ENCODE measurements around the gene LACTBL1. TPM values are rescaled to one million over a fixed set of nuclear protein-coding genes. Genes with fewer than 3 reads are reported as not detected.

The LACTBL1 gene
- total RNA-seq, 1 experiment from 2014 or later = 0.28 TPM

- Histone ChIP-seq H3K36me3 (ENCODE audit: low read depth) (no peaks in the 10 kb centered on the region), H2AFZ (no peak overlapping the region), H3K9me2 (ENCODE audit: insufficient read depth) (no peaks in the 10 kb centered on the region), H3K27me3 (ENCODE audit: insufficient read depth, low read depth) (no peaks in the 10 kb centered on the region), H3K4me1 (replicated peaks; ENCODE audit: insufficient read depth) (no peaks in the 10 kb centered on the region), H3K9me3 (ENCODE audit: insufficient read depth, low read depth) (no peaks in the 10 kb centered on the region), H4K20me1 (ENCODE audit: insufficient read depth) (no peaks in the 10 kb centered on the region), H3K79me2 (ENCODE audit: low read depth) (no peaks in the 10 kb centered on the region), H3F3A (ENCODE audit: insufficient read depth, low read depth) (no peaks in the 10 kb centered on the region), H3K4me2 (no peak overlapping the region), H3K27ac (no peak overlapping the region), H3K4me3 (no peak overlapping the region)
- CTCF ChIA-PET = no interaction called here
- DNase-seq = no peak
- TF ChIP-seq CTCF (conservative IDR thresholded peaks at IDR 0.05) (no peak), EZH2 (IDR thresholded peaks at IDR 0.05; ENCODE audit: low read depth) (no peak)
- intact Hi-C loops (cut with micrococcal nuclease; ENCODE audit: unreplicated experiment) = no loop called here
- no TSS peak for BruUV-seq (replicated peaks)
- POLR2A ChIA-PET (ENCODE audit: unreplicated experiment) = no interaction called here
Observed at GRCh38 chr1:22908880-22909426, 63.7 kb downstream of the LACTBL1 start.

- no peaks in the 10 kb centered on the region for H3K79me2 ChIP-seq (ENCODE audit: low read depth)
- no peak for DNase-seq
- intact Hi-C loops (cut with micrococcal nuclease; ENCODE audit: unreplicated experiment) = no loop called here
- no peaks in the 10 kb centered on the region for H3K36me3 ChIP-seq (ENCODE audit: low read depth)
- H3K4me1 ChIP-seq (replicated peaks; ENCODE audit: insufficient read depth) = no peaks in the 10 kb centered on the region
- H3K4me2 ChIP-seq = no peak overlapping the region
- H3K27me3 ChIP-seq (ENCODE audit: insufficient read depth, low read depth) = no peaks in the 10 kb centered on the region
- no peaks in the 10 kb centered on the region for H3K9me2 ChIP-seq (ENCODE audit: insufficient read depth)
- no peaks in the 10 kb centered on the region for H3F3A ChIP-seq (ENCODE audit: insufficient read depth, low read depth)
- ChIA-PET CTCF (no interaction called here), POLR2A (ENCODE audit: unreplicated experiment) (no interaction called here)
- TF ChIP-seq CTCF (conservative IDR thresholded peaks at IDR 0.05) = no peak
- no peak for TF ChIP-seq EZH2 (IDR thresholded peaks at IDR 0.05; ENCODE audit: low read depth)
- H2AFZ ChIP-seq = no peak overlapping the region
- H3K9me3 ChIP-seq (ENCODE audit: insufficient read depth, low read depth) = no peaks in the 10 kb centered on the region
- no TSS peak for BruUV-seq (replicated peaks)
- H3K27ac ChIP-seq = no peak overlapping the region
- no peak overlapping the region for H3K4me3 ChIP-seq
- H4K20me1 ChIP-seq (ENCODE audit: insufficient read depth) = no peaks in the 10 kb centered on the region
Observed at GRCh38 chr1:22907528-22907927, 65.1 kb downstream of the LACTBL1 start.

- Histone ChIP-seq H3K4me2 (no peak overlapping the region), H3F3A (ENCODE audit: insufficient read depth, low read depth) (no peaks in the 10 kb centered on the region), H3K4me3 (no peak overlapping the region), H2AFZ (no peak overlapping the region), H3K27ac (no peak overlapping the region), H3K27me3 (ENCODE audit: insufficient read depth, low read depth) (no peaks in the 10 kb centered on the region), H3K36me3 (ENCODE audit: low read depth) (no peaks in the 10 kb centered on the region), H3K79me2 (ENCODE audit: low read depth) (no peaks in the 10 kb centered on the region), H3K4me1 (replicated peaks; ENCODE audit: insufficient read depth) (no peaks in the 10 kb centered on the region), H4K20me1 (ENCODE audit: insufficient read depth) (no peaks in the 10 kb centered on the region), H3K9me2 (ENCODE audit: insufficient read depth) (no peaks in the 10 kb centered on the region), H3K9me3 (ENCODE audit: insufficient read depth, low read depth) (no peaks in the 10 kb centered on the region)
- ChIA-PET CTCF (no interaction called here), POLR2A (ENCODE audit: unreplicated experiment) (no interaction called here)
- BruUV-seq (replicated peaks) = no TSS peak
- DNase-seq = no peak
- intact Hi-C loops (cut with micrococcal nuclease; ENCODE audit: unreplicated experiment) = no loop called here
- TF ChIP-seq CTCF (conservative IDR thresholded peaks at IDR 0.05) = no peak
- no peak for TF ChIP-seq EZH2 (IDR thresholded peaks at IDR 0.05; ENCODE audit: low read depth)
Observed at GRCh38 chr1:22906968-22907367, 65.7 kb downstream of the LACTBL1 start.
